Body of pancreas (tissue), 4 donors: ENCODE results near the gene MYO5B.

Source experiments
- CTCF ChIP-seq, 7 experiments: fragments of 450-650 bp in 4 of 7; fragments of 200-600 bp in 3 of 7; sonication (generic) in 3 of 7; IDR thresholded peaks; one replicate each; pipeline ENCODE4 v1.5.1; 2016 to 2019; ENCODE audit warnings: antibody characterized with exemption in 7 of 7
- POLR2A ChIP-seq, 3 donors: fragments of 450-650 bp; IDR thresholded peaks; one replicate each; pipeline ENCODE4 v1.6.1; 2016; ENCODE audit warnings: antibody characterized with exemption in 3 of 3, mild to moderate bottlenecking in 2 of 3

GRCh38 chr18:49841236-49842217 is 353.4 kb downstream of the MYO5B start:
- no peak for TF ChIP-seq CTCF (IDR thresholded peaks at IDR 0.05)
- TF ChIP-seq POLR2A (IDR thresholded peaks at IDR 0.05) = no peak
